ENCODE results near the gene ENO1.

DNA sequence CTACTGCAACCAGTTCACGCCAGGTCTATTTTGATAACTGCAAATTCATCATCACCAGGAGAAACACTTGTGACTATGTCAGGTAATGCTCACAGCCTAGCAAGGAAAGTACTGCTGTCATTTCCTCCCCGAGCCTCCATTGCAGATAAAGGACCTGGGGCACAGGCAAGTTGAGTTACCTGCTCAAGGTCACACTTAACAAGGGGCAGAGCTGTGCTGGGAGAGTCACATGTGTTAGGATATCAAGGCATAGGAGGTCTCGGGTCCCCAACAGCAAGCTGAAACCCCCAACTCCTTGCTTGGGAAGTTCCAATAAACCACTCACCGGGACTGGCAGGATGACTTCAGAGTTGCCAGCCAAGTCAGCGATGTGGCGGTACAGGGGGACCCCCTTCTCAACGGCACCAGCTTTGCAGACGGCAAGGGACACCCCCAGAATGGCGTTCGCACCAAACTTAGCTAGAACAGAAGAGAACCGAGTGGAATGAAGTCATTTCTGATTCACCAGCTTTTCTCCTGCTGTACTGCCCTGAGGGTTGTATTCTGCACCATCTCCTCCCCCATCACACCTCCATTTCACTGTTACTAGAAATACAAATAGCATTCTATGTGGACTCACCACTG lies 11.6 kb downstream of the ENO1 start:
- no peak for TF ChIP-seq EZH2 (IDR thresholded peaks at IDR 0.05; ENCODE audit: borderline replicate concordance, low read length)
- TF ChIP-seq, protein P1, sequence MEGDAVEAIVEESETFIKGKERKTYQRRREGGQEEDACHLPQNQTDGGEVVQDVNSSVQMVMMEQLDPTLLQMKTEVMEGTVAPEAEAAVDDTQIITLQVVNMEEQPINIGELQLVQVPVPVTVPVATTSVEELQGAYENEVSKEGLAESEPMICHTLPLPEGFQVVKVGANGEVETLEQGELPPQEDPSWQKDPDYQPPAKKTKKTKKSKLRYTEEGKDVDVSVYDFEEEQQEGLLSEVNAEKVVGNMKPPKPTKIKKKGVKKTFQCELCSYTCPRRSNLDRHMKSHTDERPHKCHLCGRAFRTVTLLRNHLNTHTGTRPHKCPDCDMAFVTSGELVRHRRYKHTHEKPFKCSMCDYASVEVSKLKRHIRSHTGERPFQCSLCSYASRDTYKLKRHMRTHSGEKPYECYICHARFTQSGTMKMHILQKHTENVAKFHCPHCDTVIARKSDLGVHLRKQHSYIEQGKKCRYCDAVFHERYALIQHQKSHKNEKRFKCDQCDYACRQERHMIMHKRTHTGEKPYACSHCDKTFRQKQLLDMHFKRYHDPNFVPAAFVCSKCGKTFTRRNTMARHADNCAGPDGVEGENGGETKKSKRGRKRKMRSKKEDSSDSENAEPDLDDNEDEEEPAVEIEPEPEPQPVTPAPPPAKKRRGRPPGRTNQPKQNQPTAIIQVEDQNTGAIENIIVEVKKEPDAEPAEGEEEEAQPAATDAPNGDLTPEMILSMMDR (conservative IDR thresholded peaks at IDR 0.05 in 1 of 2, IDR thresholded peaks at IDR 0.05 in 1 of 2; ENCODE audit: extremely low read depth in 1 of 2, insufficient read depth in 1 of 2, low read depth in 1 of 2, low read length in 2 of 2) = no peak

Data from mammary epithelial cell (primary cell).